Activated gamma-delta T cell (primary cell): ENCODE data around the gene RBPJL.
"Not testable (repeated sequence)": the region's sequence is repeated elsewhere in the genome, so short reads cannot be mapped to it uniquely, and the experiment has no call there.

Source experiments
- DNase-seq: peaks from one replicate; lab custom pipeline; 2025; lab: John Stamatoyannopoulos, UW

Gene RBPJL

GRCh38 chr20:45342855-45343531 lies 36.4 kb downstream of the RBPJL start:
- DNase-seq = no peak

- no peak for DNase-seq
Observed at GRCh38 chr20:45343532-45344167, 37.0 kb downstream of the RBPJL start.

DNA sequence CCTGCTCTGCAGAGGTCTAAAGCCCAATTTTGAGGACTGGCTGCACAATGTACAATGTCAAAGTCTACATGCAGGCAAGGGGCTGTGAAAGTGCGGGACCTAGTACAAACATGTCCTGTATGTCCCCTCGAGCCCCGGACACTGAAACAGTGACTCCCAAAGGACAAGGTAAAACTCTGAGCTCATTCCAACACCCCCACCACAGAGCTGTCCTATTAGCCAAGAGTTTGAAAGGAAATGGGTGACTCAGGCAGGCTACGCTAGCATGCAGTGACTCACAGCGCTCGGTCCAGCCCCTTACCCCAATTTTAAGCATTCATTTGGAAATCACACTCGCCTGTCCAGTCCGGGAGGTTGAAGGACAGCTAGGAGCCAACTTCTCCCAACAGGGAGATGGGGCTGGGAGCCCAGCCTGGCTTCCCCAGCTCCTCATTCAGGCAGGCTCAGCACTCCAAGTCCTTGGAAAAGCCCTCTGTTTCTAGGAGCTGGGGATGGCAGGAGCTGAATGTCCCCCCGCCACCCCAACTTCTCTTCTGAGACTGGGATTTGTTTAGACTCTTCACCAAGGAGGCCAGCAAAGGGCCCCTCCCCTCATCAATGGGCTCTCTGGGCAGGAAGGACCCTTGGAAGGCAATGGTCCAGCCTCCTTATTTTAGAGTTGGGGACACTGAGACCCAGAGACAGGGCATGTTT lies 37.7 kb downstream of the RBPJL start:
- DNase-seq = no peak

DNA sequence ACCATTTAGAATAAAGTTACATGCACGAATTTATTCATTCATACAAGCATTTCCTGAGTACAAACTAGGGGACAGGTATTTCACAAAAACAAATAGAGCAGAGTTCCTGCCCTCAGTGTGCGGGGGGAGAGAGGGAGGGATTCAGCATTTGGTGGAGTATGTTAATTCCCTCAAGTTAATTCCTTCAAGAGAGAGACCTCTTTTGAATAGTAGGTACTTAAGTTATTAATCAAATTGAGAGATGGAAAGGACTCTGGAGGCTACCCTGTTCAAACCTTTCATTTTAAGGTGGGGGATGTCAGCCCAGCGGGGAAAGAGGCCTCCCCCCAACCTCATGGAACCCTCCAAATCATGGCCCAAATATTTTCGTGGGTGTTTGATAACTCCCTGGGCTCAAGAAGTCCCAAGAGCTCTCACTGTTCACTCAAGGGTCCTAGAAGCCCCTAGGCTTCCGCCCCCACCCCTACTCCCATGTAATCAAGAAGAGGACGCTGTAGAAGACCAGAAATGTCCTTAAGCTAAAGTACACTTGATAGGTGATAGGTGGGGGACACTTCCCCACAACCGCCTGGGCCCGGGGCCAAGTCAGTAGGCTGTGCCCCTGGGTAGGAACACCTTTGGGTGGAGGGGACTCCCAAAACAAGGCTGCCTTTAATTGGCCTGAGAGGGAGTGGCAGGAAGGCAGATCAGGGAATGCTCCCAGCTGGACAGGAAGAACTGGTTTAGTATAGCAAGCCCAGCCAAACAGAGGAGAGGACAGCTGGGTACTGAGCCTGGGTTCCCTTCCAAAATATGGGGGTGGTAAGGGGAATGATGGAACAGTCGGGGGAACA lies 38.7 kb downstream of the RBPJL start:
- DNase-seq = no peak

DNA sequence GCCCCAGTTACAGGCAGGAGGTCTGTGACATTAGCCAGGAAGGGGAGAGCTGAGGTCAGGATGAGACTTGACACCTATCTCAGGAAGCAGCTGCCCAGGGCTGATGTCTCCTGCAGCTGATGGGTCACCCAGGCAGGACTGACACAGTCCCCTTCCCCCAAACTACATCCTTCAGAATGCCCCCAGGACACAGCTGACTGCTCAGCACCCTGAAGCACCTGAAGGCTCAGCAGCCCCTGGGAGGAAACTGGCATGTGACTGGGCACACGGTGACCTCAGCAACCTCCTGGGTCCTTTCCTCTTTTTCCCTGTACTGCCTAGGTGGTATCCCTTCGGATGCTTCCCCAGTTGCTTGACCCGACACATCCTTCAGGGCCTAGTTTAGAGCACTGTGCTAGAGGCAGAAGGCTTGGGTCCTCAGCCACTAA lies 39.7 kb downstream of the RBPJL start:
- no peak for DNase-seq

DNA sequence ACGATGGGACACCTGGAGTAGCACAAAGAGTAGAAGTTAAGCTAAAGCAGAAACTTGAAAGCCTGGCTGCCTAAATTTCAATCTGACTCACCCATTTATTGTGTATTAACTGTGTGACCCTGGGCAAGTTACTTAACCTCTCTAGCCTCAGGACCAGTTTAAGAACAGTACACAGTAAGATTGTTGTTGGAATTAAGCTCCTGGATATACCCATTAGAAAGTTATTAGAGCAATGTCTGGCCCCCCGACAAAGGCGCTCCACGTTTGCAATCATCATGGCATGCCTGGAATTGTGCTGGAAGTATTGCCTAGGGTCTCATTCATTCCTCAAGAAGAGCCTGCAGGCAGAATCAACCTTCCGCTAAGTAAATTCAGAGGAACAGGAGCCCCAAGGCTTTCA lies 40.2 kb downstream of the RBPJL start:
- DNase-seq = no peak

DNA sequence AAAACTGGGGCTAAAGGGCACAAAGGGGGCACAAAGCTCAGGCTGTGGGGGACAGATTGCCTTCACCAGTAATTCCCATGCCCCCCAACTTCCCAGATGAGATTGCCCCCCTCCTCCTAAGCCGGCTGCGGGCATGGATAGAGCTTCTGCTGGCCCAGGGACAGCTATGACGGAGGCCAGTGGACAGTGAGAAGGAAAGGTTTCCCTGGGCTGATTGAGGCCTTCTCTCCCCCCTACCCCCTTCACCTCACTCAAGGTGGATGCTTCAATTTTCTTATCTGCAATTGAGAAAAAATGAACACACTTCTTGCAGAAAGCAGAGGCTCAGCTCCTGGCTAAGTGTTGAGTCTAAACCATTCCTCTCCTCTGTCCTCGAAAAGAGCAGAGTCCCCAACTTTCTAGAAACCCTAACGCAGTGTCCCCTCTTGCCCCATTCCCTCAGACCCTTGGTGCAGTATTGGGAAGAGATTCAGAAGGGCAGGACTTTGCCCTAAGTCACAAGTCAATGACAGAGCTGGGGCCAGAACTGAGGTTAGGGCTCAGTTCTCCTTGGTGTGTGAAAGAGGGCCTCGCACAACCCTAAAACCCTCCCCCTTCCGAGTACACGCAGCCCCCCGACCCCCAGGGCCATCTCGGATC lies 40.8 kb downstream of the RBPJL start:
- DNase-seq = no peak

DNA sequence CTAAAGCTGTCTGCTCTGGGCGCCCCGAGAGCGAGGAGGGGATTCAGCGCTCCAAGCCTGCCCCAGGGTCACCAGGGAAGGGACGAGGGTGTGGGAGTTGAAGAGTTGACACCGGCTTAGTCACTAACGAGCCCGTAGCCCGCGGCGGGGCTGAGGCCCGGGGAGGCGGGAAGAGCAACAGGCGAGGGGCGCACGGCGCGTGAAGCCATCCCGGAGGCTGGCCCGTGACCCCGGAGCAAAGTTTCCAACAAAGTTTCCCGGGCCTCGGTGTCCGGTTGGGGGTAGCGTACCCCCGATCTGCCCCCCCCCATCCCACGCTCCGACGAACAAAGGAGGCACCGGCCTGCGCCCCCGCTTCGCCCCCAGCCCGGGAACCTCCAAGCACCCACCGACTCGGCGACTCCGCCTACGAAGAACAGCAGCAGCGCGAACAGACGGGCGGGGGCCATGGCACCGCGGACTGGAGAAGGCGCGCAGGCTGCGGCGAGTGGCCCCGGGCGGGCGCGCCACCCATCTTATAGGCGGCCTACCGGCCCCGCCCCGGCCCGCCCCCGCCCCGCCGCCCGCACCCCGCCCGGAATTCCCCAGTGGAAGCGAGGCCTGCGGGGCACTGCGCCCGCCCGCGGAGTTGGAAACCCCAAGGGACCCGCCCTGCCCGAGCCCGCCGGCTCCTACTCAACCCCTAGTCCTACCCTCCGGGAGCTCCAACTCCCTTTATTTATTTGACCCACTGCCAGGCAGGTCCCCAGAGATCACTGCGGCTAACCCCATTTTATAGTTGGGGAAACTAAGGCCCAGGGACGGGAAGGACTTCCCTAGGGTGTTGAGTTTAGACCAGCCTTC lies 41.5 kb downstream of the RBPJL start, which contains the start of gene SDC4:
Gene SDC4, minus strand, starts transcription at position 489 of the 843 bp plus-strand sequence. Its CDS starts 40 bp downstream, at position 449.
- peak; percentile 44 for DNase-seq

GRCh38 chr20:45350217-45350616 lies 43.6 kb downstream of the RBPJL start:
- no peak for DNase-seq

DNA sequence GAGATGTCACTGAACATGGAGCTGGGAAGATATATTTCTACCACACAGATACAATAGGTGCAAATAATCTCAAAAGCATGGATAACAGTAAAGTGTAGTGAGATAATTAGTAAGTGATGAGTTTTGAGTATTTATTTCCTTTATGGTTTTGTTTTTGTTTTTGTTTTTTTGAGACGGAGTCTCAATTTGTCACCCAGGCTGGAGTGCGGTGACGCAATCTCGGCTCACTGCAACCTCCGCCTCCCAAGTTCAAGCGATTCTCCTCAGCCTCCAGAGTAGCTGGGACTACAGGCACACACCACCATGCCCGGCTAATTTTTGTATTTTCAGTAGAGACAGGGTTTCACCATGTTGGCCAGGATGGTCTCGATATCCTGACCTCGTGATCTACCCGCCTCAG lies 44.2 kb downstream of the RBPJL start:
- DNase-seq = not testable (repeated sequence)

GRCh38 chr20:45352729-45353128 lies 46.1 kb downstream of the RBPJL start:
- DNase-seq = no peak

- DNase-seq = no peak
Observed at GRCh38 chr20:45353746-45354145, 47.1 kb downstream of the RBPJL start.

DNA sequence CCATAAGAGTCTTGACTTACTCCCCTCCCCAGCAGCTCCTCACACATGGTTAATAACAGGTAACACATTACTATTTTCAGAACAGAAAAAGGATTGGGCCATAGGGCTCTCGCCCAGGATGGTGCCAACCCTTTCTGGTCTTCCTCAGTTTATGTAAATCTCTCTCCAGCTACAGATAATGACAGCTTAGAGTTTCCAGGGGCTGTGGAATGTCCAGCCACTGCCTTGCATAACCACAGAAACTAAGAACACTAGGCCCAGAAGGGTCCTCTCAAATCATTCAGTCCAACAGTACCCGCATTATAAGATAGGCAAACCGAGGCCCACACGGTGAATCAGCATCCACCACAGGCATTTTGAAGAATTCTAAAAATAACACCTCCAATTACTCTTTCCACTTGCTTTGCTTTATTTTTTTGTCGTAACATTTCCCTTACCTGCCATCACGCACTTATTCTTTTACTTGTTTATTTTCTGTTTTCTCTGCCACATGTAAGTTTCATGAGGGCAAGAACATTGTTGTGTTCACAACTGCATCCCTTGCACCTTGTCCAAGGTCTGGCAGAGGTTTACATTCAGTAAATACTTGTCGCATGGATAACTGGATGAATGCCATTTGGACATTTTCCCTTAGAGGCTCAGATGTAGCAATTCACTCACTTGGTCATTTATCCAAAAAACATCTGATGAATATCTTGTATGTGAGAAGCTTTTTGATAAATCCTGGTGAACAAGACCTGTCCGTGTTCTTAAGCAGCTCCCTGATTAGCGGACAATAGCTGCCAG lies 48.0 kb downstream of the RBPJL start:
- DNase-seq = no peak

DNA sequence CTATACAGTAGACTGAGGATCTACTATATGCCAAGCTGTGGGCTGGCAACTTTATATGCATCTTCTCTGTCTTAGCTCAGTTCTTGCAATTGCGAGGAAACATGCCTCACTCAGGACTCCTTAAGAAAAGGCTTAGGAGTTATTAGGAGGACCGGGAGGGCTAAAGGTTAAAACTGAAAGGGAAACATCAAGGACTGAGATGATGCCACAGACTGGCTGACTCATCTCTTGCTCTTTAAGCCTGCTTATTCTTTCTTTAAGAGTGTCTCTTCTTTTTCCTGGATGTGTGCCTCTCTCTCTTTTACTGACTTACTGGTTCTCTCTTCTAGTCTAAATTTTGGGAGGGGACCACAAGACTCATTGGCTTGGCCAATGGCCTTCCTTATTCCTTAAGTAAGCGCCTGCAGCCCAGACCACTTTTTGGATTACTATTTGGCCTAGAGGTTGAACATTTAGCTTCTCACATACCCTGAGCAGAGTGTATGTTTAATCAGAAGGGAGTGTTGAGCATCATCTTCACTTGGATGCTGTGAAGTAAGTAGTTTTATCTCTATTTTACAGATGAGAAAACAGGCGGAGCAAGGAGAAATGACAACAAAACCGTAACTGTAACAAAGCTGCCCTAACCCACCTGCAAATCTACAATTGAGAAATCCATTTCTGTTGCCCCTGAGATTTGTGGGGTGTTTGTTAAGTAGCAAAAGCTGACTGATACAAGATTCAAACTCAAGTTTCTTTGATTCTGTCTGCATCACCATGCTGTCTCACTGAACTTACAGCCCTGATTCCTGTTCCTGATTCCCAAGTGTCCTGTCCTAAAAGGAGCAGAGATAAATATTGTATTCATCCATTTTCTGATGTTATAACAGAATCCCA lies 48.8 kb downstream of the RBPJL start:
- DNase-seq = no peak

- DNase-seq = no peak
Observed at GRCh38 chr20:45358282-45359068, 51.8 kb downstream of the RBPJL start.

DNA sequence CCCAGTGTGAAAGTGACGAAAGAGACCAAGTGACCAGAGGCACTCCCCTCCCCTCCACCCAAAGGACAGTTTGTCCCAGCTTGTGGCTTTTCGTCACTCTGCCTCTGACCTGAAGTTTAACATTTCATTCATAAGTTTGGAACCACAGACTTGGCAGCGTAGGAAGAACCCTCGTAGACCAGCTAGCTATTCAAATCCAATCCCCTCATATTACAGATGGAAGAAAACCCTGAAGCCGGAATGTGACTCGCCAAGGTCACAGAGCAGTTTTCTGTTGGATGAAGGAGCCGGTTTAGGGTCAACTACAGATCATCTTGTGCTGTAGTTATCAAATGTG lies 52.4 kb downstream of the RBPJL start:
- DNase-seq = no peak

DNA sequence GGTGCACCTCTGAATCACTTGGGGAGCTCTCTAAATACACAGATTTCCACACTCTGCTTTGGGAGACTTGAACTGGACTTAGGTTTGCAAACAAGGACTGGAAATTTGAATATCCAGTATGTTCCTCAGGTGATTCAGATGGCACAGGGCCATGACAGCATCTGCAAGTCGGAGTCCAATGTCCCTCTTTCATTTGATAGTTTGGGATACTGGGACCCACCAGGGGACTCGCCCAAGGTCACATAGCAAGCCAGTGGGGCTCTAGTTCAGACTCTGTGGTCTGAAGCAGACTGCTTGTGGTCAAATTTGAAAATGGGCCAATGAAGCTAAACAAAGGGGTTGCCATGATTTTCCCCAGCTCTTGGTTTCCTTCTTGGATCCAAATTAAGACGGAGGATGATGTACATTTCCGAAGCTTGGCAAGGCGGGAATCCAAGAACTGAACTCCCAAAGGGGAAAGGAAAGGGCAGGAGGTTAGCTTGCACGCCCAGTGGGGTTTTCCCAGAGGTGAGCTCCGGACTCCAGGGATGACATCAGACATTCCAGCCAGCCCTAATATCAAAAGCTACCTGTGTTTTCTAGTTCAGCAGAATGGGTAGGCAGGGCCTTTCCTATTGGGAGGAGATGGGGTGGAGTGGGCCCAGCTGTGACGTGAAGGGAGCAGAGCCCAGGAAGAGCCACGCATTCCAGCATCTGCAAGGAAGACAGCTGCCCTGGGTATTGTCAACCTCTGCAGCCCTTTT lies 52.9 kb downstream of the RBPJL start:
- DNase-seq = no peak

- DNase-seq = no peak
Observed at GRCh38 chr20:45361793-45362192, 55.2 kb downstream of the RBPJL start.
